Measurements from ENCODE around the gene CACNG8. TPM values are rescaled to one million over a fixed set of nuclear protein-coding genes. Genes with fewer than 3 reads are reported as not detected.

Gene CACNG8
- total RNA-seq, 4 donors from 2014 or later: not detected

DNA sequence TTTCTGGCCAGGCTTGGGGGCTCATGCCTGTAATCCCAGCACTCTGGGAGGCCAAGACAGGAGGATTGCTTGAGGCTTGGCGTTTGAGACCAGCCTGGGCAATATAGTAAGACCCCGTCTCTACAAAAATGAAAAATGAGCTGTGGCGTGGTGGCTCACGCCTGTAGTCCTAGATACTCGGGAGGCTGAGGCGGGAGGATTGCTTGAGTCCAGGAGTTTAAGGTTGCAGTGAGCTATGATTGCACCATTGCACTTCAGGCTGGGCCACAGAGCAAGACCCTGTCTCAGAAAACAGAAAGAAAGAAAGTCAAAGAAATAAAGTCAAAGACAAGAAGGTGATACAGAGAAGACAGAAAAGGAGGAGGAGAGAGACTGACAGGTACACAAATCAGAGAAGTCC lies 26.2 kb downstream of the CACNG8 start:
- WGBS, 2 donors: 75 to 84% methylated on average over 6 of the region's 6 CpGs
- peaks cover 0 to 61% (median 9%) of the 10 kb centered on the region in 4 donors for H3K27me3 ChIP-seq

DNA sequence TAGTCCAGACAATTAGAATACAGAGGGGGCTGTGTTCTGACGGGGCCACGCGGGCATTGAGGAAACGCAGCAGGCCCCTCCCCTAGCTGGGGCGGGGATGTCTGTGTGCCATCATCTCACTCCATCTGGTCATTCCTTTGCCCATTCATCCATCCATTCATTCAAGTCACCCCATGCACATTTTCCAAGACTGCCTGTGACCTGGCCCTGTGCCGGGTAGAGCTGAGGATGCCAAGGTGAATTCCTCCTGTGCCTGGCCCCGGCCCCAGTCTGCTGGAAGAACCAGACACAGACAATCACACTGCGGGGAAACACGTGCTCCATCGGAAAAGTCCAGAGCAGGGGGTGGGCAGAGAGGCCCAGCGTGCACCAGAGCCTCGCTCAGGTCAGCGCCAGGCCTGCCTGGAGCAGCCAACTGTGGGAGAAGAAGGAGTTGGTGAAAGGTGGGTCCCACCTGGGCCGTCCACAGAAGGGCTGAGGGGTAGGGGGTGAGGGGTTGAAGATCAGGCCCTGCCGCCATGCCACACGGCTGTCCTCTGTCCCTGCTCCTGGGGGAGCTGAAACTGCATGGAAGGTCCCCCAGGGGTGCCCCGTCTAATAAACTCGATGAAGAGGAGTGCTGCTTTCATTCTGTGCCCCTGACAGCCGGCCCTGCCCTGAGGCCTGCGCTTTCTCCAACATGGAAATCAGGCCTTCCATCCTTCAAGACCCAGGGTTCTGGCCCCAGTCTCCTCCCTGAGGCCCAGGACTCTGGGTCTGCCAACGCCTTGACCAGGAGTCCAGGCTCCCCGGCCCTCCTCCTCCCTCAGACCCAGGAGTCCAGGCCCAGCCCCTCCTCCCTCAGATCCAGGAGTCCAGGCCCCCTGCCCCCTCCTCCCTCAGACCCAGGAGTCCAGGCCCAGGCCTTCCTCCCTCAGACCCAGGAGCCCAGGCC lies 27.1 kb downstream of the CACNG8 start:
- TF ChIP-seq POLR2A (IDR thresholded peaks at IDR 0.05): no peak
- TF ChIP-seq CTCF (IDR thresholded peaks at IDR 0.05): no peak
- Histone ChIP-seq H3K36me3 (no peaks in the 10 kb centered on the region), H3K4me1 (peaks cover 3 to 13% (median 5%) of the 10 kb centered on the region in 3 donors), H3K27me3 (peaks cover 0 to 61% (median 9%) of the 10 kb centered on the region in 4 donors), H3K4me3 (no peak overlapping the region), H3K9me3 (no peaks in the 10 kb centered on the region), H3K27ac (no peak overlapping the region)
- WGBS, 2 donors: 30 to 52% methylated on average over 9 to 15 of the region's 22 CpGs
- DNase-seq: no peak
- intact Hi-C loops (cut with DNase I): no loop called here

More for the DNA sequence above, 26.2 kb downstream of the CACNG8 start:
- DNase-seq: no peak
- no peaks in the 10 kb centered on the region for H3K9me3 ChIP-seq
- peaks cover 3 to 13% (median 5%) of the 10 kb centered on the region in 3 donors for H3K4me1 ChIP-seq
- intact Hi-C loops (cut with DNase I): no loop called here
- no peak overlapping the region for H3K4me3 ChIP-seq
- TF ChIP-seq CTCF (IDR thresholded peaks at IDR 0.05): no peak
- no peak for TF ChIP-seq POLR2A (IDR thresholded peaks at IDR 0.05)
- H3K36me3 ChIP-seq: no peaks in the 10 kb centered on the region
- no peak overlapping the region for H3K27ac ChIP-seq

- no peak for DNase-seq
- intact Hi-C loops (cut with DNase I): no loop called here
- TF ChIP-seq POLR2A (IDR thresholded peaks at IDR 0.05): no peak
- no peak for TF ChIP-seq CTCF (IDR thresholded peaks at IDR 0.05)
- Histone ChIP-seq H3K4me3 (peak within 1 kb of the TSS in 3 of 4 donors; percentile 9 to 57 (median 44)), H3K4me1 (peaks cover 3 to 13% (median 5%) of the 10 kb centered on the region in 3 donors), H3K27ac (no peak within 1 kb of the TSS), H3K27me3 (peaks cover 0 to 78% (median 9%) of the 10 kb centered on the region in 4 donors), H3K36me3 (no peaks in the 10 kb centered on the region), H3K9me3 (no peaks in the 10 kb centered on the region)
- whole genome bisulfite sequencing, 2 donors: 0 to 36% methylated on average over 2 to 5 of the region's 66 CpGs
Observed at GRCh38 chr19:53991224-53992113, 28.7 kb downstream of the CACNG8 start, which contains the start of gene CACNG6. Gene CACNG6 (plus strand): TSS chr19:53991637. CDS start chr19:53992878, 1,241 bp downstream.

DNA sequence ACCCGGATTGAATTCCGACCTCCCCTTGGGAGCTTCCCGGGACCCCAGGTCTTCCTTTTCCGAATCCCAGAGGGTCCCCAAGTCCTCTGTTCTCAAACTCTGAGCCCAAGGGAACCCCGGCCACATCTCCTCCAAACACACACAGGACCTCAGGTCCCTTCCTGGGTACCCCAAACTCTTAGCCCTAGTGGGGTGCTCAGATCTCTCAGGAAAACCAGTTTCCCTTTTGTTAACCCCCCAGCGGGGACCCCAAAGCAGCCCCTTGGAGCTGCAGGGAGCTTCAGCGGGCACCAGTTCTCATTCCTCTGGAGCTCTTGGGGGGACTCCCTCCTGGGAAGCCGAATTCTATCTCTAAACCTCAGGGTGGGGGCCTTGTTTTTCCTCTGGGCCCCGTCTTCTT lies 29.5 kb downstream of the CACNG8 start:
- Histone ChIP-seq H3K4me3 (no peak overlapping the region), H3K27me3 (peaks cover 0 to 83% (median 9%) of the 10 kb centered on the region in 4 donors)

More for the DNA sequence above, 29.5 kb downstream of the CACNG8 start:
- DNase-seq: no peak
- no peak for TF ChIP-seq CTCF (IDR thresholded peaks at IDR 0.05)
- no peak for TF ChIP-seq POLR2A (IDR thresholded peaks at IDR 0.05)
- H3K9me3 ChIP-seq: no peaks in the 10 kb centered on the region
- intact Hi-C loops (cut with DNase I): no loop called here
- peaks cover 3 to 13% (median 5%) of the 10 kb centered on the region in 3 donors for H3K4me1 ChIP-seq
- WGBS, 2 donors: 70 to 77% methylated on average over 6 to 9 of the region's 9 CpGs
- no peak overlapping the region for H3K27ac ChIP-seq
- H3K36me3 ChIP-seq: no peaks in the 10 kb centered on the region
